Activated naive CD8-positive, alpha-beta T cell (primary cell): ENCODE results near the gene CAPN10.

Experiments
- H3K27ac Mint-ChIP-seq: one replicate; pipeline ENCODE4 v1.8.0; 2021; ENCODE audit warnings: mixed read lengths
- H3K27me3 Mint-ChIP-seq: one replicate; pipeline ENCODE4 v1.8.0; 2021; ENCODE audit warnings: mixed read lengths
- H3K36me3 Mint-ChIP-seq: one replicate; pipeline ENCODE4 v1.8.0; 2021; ENCODE audit warnings: mixed read lengths
- H3K4me1 Mint-ChIP-seq: one replicate; pipeline ENCODE4 v1.8.0; 2021; ENCODE audit warnings: low read depth, mixed read lengths
- H3K4me3 Mint-ChIP-seq: one replicate; pipeline ENCODE4 v1.8.0; 2021; ENCODE audit warnings: mild to moderate bottlenecking, mixed read lengths
- H3K9me3 Mint-ChIP-seq: one replicate; pipeline ENCODE4 v1.8.0; 2021; ENCODE audit warnings: low read depth, mixed read lengths

Gene CAPN10

GRCh38 chr2:240635121-240635997 lies 48.8 kb downstream of the CAPN10 start:
- Mint-ChIP-seq H3K4me3 (no peak overlapping the region), H3K36me3 (peaks cover 7% of the 10 kb centered on the region), H3K27ac (no peak overlapping the region), H3K4me1 (no peaks in the 10 kb centered on the region), H3K9me3 (peaks cover 9% of the 10 kb centered on the region), H3K27me3 (no peaks in the 10 kb centered on the region)

- Mint-ChIP-seq H3K27me3 (no peaks in the 10 kb centered on the region), H3K9me3 (peaks cover 9% of the 10 kb centered on the region), H3K4me3 (no peak overlapping the region), H3K36me3 (peaks cover 7% of the 10 kb centered on the region), H3K4me1 (no peaks in the 10 kb centered on the region), H3K27ac (no peak overlapping the region)
These were observed 49.5 kb downstream of the CAPN10 start for GRCh38 chr2:240635998-240636547.

GRCh38 chr2:240636563-240637115 lies 50.1 kb downstream of the CAPN10 start:
- H3K4me1 Mint-ChIP-seq = no peaks in the 10 kb centered on the region
- no peak overlapping the region for H3K27ac Mint-ChIP-seq
- H3K36me3 Mint-ChIP-seq = peaks cover 7% of the 10 kb centered on the region
- H3K4me3 Mint-ChIP-seq = no peak overlapping the region
- H3K9me3 Mint-ChIP-seq = peaks cover 9% of the 10 kb centered on the region
- no peaks in the 10 kb centered on the region for H3K27me3 Mint-ChIP-seq

GRCh38 chr2:240637116-240637900 lies 50.8 kb downstream of the CAPN10 start:
- H3K9me3 Mint-ChIP-seq = peaks cover 9% of the 10 kb centered on the region
- no peak overlapping the region for H3K4me3 Mint-ChIP-seq
- no peaks in the 10 kb centered on the region for H3K4me1 Mint-ChIP-seq
- no peaks in the 10 kb centered on the region for H3K27me3 Mint-ChIP-seq
- H3K27ac Mint-ChIP-seq = no peak overlapping the region
- H3K36me3 Mint-ChIP-seq = peaks cover 7% of the 10 kb centered on the region

GRCh38 chr2:240637901-240638345 lies 51.4 kb downstream of the CAPN10 start:
- Mint-ChIP-seq H3K9me3 (peaks cover 7% of the 10 kb centered on the region), H3K27ac (no peak overlapping the region), H3K27me3 (no peaks in the 10 kb centered on the region), H3K4me3 (no peak overlapping the region), H3K36me3 (peaks cover 6% of the 10 kb centered on the region), H3K4me1 (no peaks in the 10 kb centered on the region)

GRCh38 chr2:240638512-240639160 lies 52.1 kb downstream of the CAPN10 start:
- Mint-ChIP-seq H3K4me1 (no peaks in the 10 kb centered on the region), H3K4me3 (no peak overlapping the region), H3K27me3 (no peaks in the 10 kb centered on the region), H3K9me3 (peaks cover under 1% of the 10 kb centered on the region), H3K36me3 (peaks cover 2% of the 10 kb centered on the region), H3K27ac (no peak overlapping the region)

- Mint-ChIP-seq H3K27ac (no peak overlapping the region), H3K36me3 (no peaks in the 10 kb centered on the region), H3K4me1 (no peaks in the 10 kb centered on the region), H3K4me3 (no peak overlapping the region), H3K9me3 (no peaks in the 10 kb centered on the region), H3K27me3 (no peaks in the 10 kb centered on the region)
These were observed 53.0 kb downstream of the CAPN10 start for GRCh38 chr2:240639566-240639965.

GRCh38 chr2:240640939-240641338 lies 54.4 kb downstream of the CAPN10 start:
- Mint-ChIP-seq H3K36me3 (no peaks in the 10 kb centered on the region), H3K27me3 (no peaks in the 10 kb centered on the region), H3K4me3 (no peak overlapping the region), H3K27ac (no peak overlapping the region), H3K9me3 (no peaks in the 10 kb centered on the region), H3K4me1 (peaks cover 4% of the 10 kb centered on the region)

- Mint-ChIP-seq H3K36me3 (no peaks in the 10 kb centered on the region), H3K27ac (no peak overlapping the region), H3K4me3 (no peak overlapping the region), H3K27me3 (no peaks in the 10 kb centered on the region), H3K9me3 (no peaks in the 10 kb centered on the region), H3K4me1 (peaks cover 8% of the 10 kb centered on the region)
These were observed 55.7 kb downstream of the CAPN10 start for GRCh38 chr2:240642061-240642805.

GRCh38 chr2:240642806-240643092 lies 56.2 kb downstream of the CAPN10 start:
- Mint-ChIP-seq H3K4me1 (peaks cover 8% of the 10 kb centered on the region), H3K9me3 (no peaks in the 10 kb centered on the region), H3K36me3 (no peaks in the 10 kb centered on the region), H3K27me3 (no peaks in the 10 kb centered on the region), H3K27ac (no peak overlapping the region), H3K4me3 (no peak overlapping the region)

- no peak overlapping the region for H3K27ac Mint-ChIP-seq
These were observed 56.7 kb downstream of the CAPN10 start for GRCh38 chr2:240643093-240643810.

GRCh38 chr2:240643811-240644150 lies 57.2 kb downstream of the CAPN10 start:
- H3K27me3 Mint-ChIP-seq = peaks cover 3% of the 10 kb centered on the region
- no peak overlapping the region for H3K27ac Mint-ChIP-seq
- no peaks in the 10 kb centered on the region for H3K9me3 Mint-ChIP-seq
- H3K36me3 Mint-ChIP-seq = no peaks in the 10 kb centered on the region
- H3K4me1 Mint-ChIP-seq = peaks cover 8% of the 10 kb centered on the region
- no peak overlapping the region for H3K4me3 Mint-ChIP-seq

More at GRCh38 chr2:240643093-240643810, 56.7 kb downstream of the CAPN10 start:
- Mint-ChIP-seq H3K9me3 (no peaks in the 10 kb centered on the region), H3K4me1 (peaks cover 8% of the 10 kb centered on the region), H3K27me3 (no peaks in the 10 kb centered on the region), H3K4me3 (no peak overlapping the region), H3K36me3 (no peaks in the 10 kb centered on the region)

- no peak overlapping the region for H3K27ac Mint-ChIP-seq
- peaks cover 3% of the 10 kb centered on the region for H3K27me3 Mint-ChIP-seq
- peaks cover 8% of the 10 kb centered on the region for H3K4me1 Mint-ChIP-seq
- H3K36me3 Mint-ChIP-seq = no peaks in the 10 kb centered on the region
- H3K4me3 Mint-ChIP-seq = no peak overlapping the region
- H3K9me3 Mint-ChIP-seq = no peaks in the 10 kb centered on the region
These were observed 57.7 kb downstream of the CAPN10 start for GRCh38 chr2:240644171-240644651.
